ENCODE results near the gene ARHGAP9.

Gene ARHGAP9

GRCh38 chr12:57459055-57459749 is 20.5 kb downstream of the ARHGAP9 start (continued):
- peak; percentile 61 for TF ChIP-seq SP7 (tag by site-specific recombination; IDR thresholded peaks at IDR 0.05)
- TF ChIP-seq ZBTB17 (tag by site-specific recombination; IDR thresholded peaks at IDR 0.05) = peak; percentile 96
- peak; percentile 71 for TF ChIP-seq ZNF501 (tag by site-specific recombination; IDR thresholded peaks at IDR 0.05)
- TF ChIP-seq ZNF555 (tag by site-specific recombination; conservative IDR thresholded peaks at IDR 0.05) = no peak
- 0 out of 2 replicates have a peak, but pooled peaks have one; percentile 80 for TF ChIP-seq ZBTB7A (tag by site-specific recombination; IDR thresholded peaks at IDR 0.05; ENCODE audit: low read depth)
- no peak for TF ChIP-seq ZNF645 (tag by site-specific recombination; IDR thresholded peaks at IDR 0.05)
- no peak for TF ChIP-seq PATZ1 (tag by site-specific recombination; IDR thresholded peaks at IDR 0.05)
- TF ChIP-seq MEIS1 (CRISPR knock-in tag; IDR thresholded peaks at IDR 0.05; ENCODE audit: borderline replicate concordance) = no peak
- no peak for TF ChIP-seq ZNF473 (tag by site-specific recombination; IDR thresholded peaks at IDR 0.05)
- no peak for TF ChIP-seq ZNF747 (tag by site-specific recombination; IDR thresholded peaks at IDR 0.05)
- TF ChIP-seq ZNF146 (tag by site-specific recombination; IDR thresholded peaks at IDR 0.05) = no peak
- no peak for TF ChIP-seq ZNF571 (tag by site-specific recombination; IDR thresholded peaks at IDR 0.05)
- TF ChIP-seq ZNF138 (tag by site-specific recombination; IDR thresholded peaks at IDR 0.05; ENCODE audit: borderline replicate concordance) = no peak
- no peak for TF ChIP-seq PRDM6 (tag by site-specific recombination; IDR thresholded peaks at IDR 0.05)
- peak; percentile 75; the same call in 1 of the 2 replicates for TF ChIP-seq ZBTB20 (tag by site-specific recombination; IDR thresholded peaks at IDR 0.05)
- TF ChIP-seq ZNF623 (tag by site-specific recombination; IDR thresholded peaks at IDR 0.05) = no peak
- peak; percentile 55 for TF ChIP-seq KLF1 (tag by site-specific recombination; IDR thresholded peaks at IDR 0.05)
- 0 out of 2 replicates have a peak, but pooled peaks have one; percentile 45 for TF ChIP-seq ZNF2 (tag by site-specific recombination; IDR thresholded peaks at IDR 0.05)
- peak; percentile 64 for TF ChIP-seq FEZF1 (tag by site-specific recombination; IDR thresholded peaks at IDR 0.05)
- peak; percentile 52 for TF ChIP-seq KLF7 (tag by site-specific recombination; IDR thresholded peaks at IDR 0.05; ENCODE audit: borderline replicate concordance)
- no peak for TF ChIP-seq PRDM1 (tag by site-specific recombination; IDR thresholded peaks at IDR 0.05)
- no peak for TF ChIP-seq ZNF549 (tag by site-specific recombination; IDR thresholded peaks at IDR 0.05)
- no peak for TF ChIP-seq GLIS1 (tag by site-specific recombination; IDR thresholded peaks at IDR 0.05)

- peaks cover 12% of the 10 kb centered on the region for H3K4me1 ChIP-seq (ENCODE audit: control insufficient read depth, insufficient read depth, low read length)
- CTCF ChIA-PET = interaction anchor here (0.6 to 3.9 kb wide), 56 partner anchors 8 to 711 kb away, joined by 3 to 25 read pairs (median 4); partner anchors contain the start of genes DDIT3, INHBC, MARS1 and TSPAN31
- no peaks in the 10 kb centered on the region for H3K36me3 ChIP-seq (ENCODE audit: control insufficient read depth in 2 of 2, insufficient read depth in 1 of 2, low read length in 2 of 2)
- H3K4me3 ChIP-seq (ENCODE audit: low read depth, low read length) = no peak overlapping the region
- no peaks in the 10 kb centered on the region for H3K9me3 ChIP-seq (ENCODE audit: control insufficient read depth, insufficient read depth, low read depth, low read length)
- H3K27ac ChIP-seq (ENCODE audit: extremely low read depth, low read depth, low read length) = peak overlapping the region; percentile 34; the same call in 1 of the 2 replicates
- POLR2A ChIA-PET = interaction anchor here (0.5 to 4.0 kb wide), 7 partner anchors 26 to 784 kb away, joined by 3 to 13 read pairs (median 4); partner anchors contain the start of genes CDK4, DDIT3 and SHMT2
- TF ChIP-seq ZNF335 (tag by site-specific recombination; conservative IDR thresholded peaks at IDR 0.05) (0 out of 2 replicates have a peak, but pooled peaks have one; percentile 83), ZNF221 (tag by site-specific recombination; IDR thresholded peaks at IDR 0.05; ENCODE audit: borderline replicate concordance) (no peak), ZNF324 (tag by site-specific recombination; IDR thresholded peaks at IDR 0.05) (no peak), ZNF513 (tag by site-specific recombination; IDR thresholded peaks at IDR 0.05) (peak; percentile 32; the same call in 1 of the 2 replicates), ZNF114 (tag by site-specific recombination; IDR thresholded peaks at IDR 0.05) (no peak), KLF16 (tag by site-specific recombination; IDR thresholded peaks at IDR 0.05) (peak; percentile 3; the same call in 1 of the 2 replicates), GLIS1 (tag by site-specific recombination; IDR thresholded peaks at IDR 0.05) (peak; percentile 60), GLIS2 (tag by site-specific recombination; IDR thresholded peaks at IDR 0.05) (no peak; the same call in 1 of the 2 replicates)
Measured at GRCh38 chr12:57458665-57459054, 21.0 kb downstream of the ARHGAP9 start.

All from HEK293 (cell line).